Astrocyte (in vitro differentiated cells and primary cell): Measurements from ENCODE around the gene TENM4.

Experiments used
- CTCF ChIP-seq: IDR thresholded peaks from 2 replicates; pipeline ENCODE4 v1.5.1; 2011; ENCODE audit warnings: low read depth, mild to moderate bottlenecking, inconsistent platforms, low read length, moderate library complexity; ENCODE audit not compliant: insufficient read depth
- EZH2 ChIP-seq: IDR thresholded peaks from 2 replicates; pipeline ENCODE4 v1.6.1; 2012; ENCODE audit warnings: mild to moderate bottlenecking, low read length, inconsistent platforms; ENCODE audit not compliant: insufficient read depth

GRCh38 chr11:78946945-78947902 is 493.6 kb downstream of the TENM4 start:
- TF ChIP-seq CTCF (no peak), EZH2 (no peak)
